OCI-LY3 (cell line): ENCODE results near the gene ZNF346.

Experiments
- CTCF ChIP-seq: fragments of 200-600, 300-600 bp; sonication (generic); IDR thresholded peaks from 2 replicates; pipeline ENCODE4 v1.5.1; 2014; ENCODE audit warnings: antibody characterized with exemption, low read length, low read depth
- EZH2phosphoT487 ChIP-seq: fragments of 200-600 bp; shearing (Covaris generic); IDR thresholded peaks from 2 replicates; pipeline ENCODE4 v1.6.1; 2018; ENCODE audit warnings: antibody characterized with exemption, mixed run types, low read depth

GRCh38 chr5:177023303-177023664, 788 bp downstream of the ZNF346 start:
- TF ChIP-seq CTCF = no peak
- TF ChIP-seq EZH2phosphoT487 = no peak
